A673 (cell line): ENCODE measurements around the gene HBE1. TPM values are rescaled to one million over a fixed set of nuclear protein-coding genes. Genes with fewer than 3 reads are reported as not detected.
"Not testable (repeated sequence)": the region's sequence is repeated elsewhere in the genome, so short reads cannot be mapped to it uniquely, and the experiment has no call there.

Experiments
- Bru-seq: library from RNA; stranded (reverse); fragments of 400-500 nt; gene quantifications from one replicate; lab custom pipeline; 2021; lab: Mats Ljungman, UMichigan
- BruChase-seq, 2 experiments: library from RNA; stranded (reverse); fragments of 400-500 nt; gene quantifications; one replicate each; lab custom pipeline; 2021; lab: Mats Ljungman, UMichigan
- BruUV-seq: library from RNA; stranded (reverse); fragments of 400-500 nt; replicated peaks from 2 replicates; lab custom pipeline; 2021; lab: Mats Ljungman, UMichigan
- CTCF ChIA-PET: fragments of 300-600 bp; sonication (Branson Sonifier 250); formaldehyde crosslinking; loops from one replicate; lab custom pipeline; 2022; ENCODE audit warnings: antibody characterized with exemption; lab: Charles Lee
- POLR2A ChIA-PET: fragments of 300-600 bp; sonication (Branson Sonifier 250); formaldehyde crosslinking; loops from one replicate; lab custom pipeline; 2022; ENCODE audit warnings: antibody characterized with exemption; ENCODE audit not compliant: low non-redundant PET; lab: Charles Lee
- DNase-seq: peaks from one replicate; pipeline ENCODE4 v3.0.0-alpha.2; 2015; ENCODE audit warnings: low spot score
- H3K27ac ChIP-seq: fragments of 200-600 bp; sonication (generic); 2 replicates; pipeline ENCODE4 v1.5.1; 2016; ENCODE audit warnings: mixed run types, low read depth, mild to moderate bottlenecking, mixed read lengths, antibody characterized with exemption, low read length; ENCODE audit not compliant: poor library complexity, severe bottlenecking
- H3K27me3 ChIP-seq: fragments of 200-600 bp; sonication (generic); replicated peaks from 2 replicates; pipeline ENCODE4 v1.6.1; 2017; ENCODE audit warnings: mixed run types, low read depth, mild to moderate bottlenecking, mixed read lengths, antibody characterized with exemption, low read length; ENCODE audit not compliant: insufficient read depth, poor library complexity
- H3K36me3 ChIP-seq: fragments of 200-600 bp; sonication (generic); 2 replicates; pipeline ENCODE4 v1.6.1; 2016; ENCODE audit warnings: mixed run types, mild to moderate bottlenecking, mixed read lengths, antibody characterized with exemption, low read length; ENCODE audit not compliant: insufficient read depth, poor library complexity, severe bottlenecking
- H3K4me1 ChIP-seq: fragments of 200-600 bp; sonication (generic); 2 replicates; pipeline ENCODE4 v1.6.1; 2017; ENCODE audit warnings: mixed run types, mild to moderate bottlenecking, mixed read lengths, antibody characterized with exemption, low read length; ENCODE audit not compliant: insufficient read depth, poor library complexity, severe bottlenecking
- H3K4me3 ChIP-seq: fragments of 200-600 bp; sonication (generic); 2 replicates; pipeline ENCODE4 v1.5.1; 2016; ENCODE audit warnings: low read depth, mixed run types, mild to moderate bottlenecking, mixed read lengths, low read length; ENCODE audit not compliant: poor library complexity, severe bottlenecking
- H3K9me3 ChIP-seq: fragments of 200-600 bp; sonication (generic); 2 replicates; pipeline ENCODE4 v1.6.1; 2016; ENCODE audit warnings: mixed run types, low read depth, mild to moderate bottlenecking, mixed read lengths, antibody characterized with exemption, low read length; ENCODE audit not compliant: poor library complexity, severe bottlenecking
- EZH2 ChIP-seq: fragments of 200-600 bp; sonication (generic); IDR thresholded peaks from 2 replicates; pipeline ENCODE4 v1.6.1; 2017; ENCODE audit warnings: borderline replicate concordance, low read depth, mild to moderate bottlenecking, mixed read lengths, antibody characterized with exemption, low read length; ENCODE audit not compliant: poor library complexity, severe bottlenecking
- intact Hi-C: fragments of 100-400 bp; cut with micrococcal nuclease; formaldehyde crosslinking; loops from one replicate; pipeline ENCODE4 v1.10.0; 2022; ENCODE audit not compliant: unreplicated experiment
- long read RNA-seq: library from polyadenylated mRNA; stranded (forward); transcript quantifications from one replicate; pipeline ENCODE4 v2.0.0, GENCODE V29; 2022
- total RNA-seq: library from RNA; stranded (reverse); gene quantifications from 2 replicates; pipeline ENCODE4 v1.2.3, GENCODE V29; 2021
- TF ChIP-seq, protein P1 (sequence below): fragments of 300-800, 200-600 bp; sonication (generic); conservative IDR thresholded peaks from 2 replicates; pipeline ENCODE4 v1.5.1; 2017; ENCODE audit warnings: low read depth, mild to moderate bottlenecking, antibody characterized with exemption, low read length, moderate library complexity, mixed read lengths

The HBE1 gene
- total RNA-seq (not detected in 2 replicates), Bru-seq, nascent RNA (not detected), BruChase-seq, experiment 1, labeled RNA remaining after a 2-hour chase (not detected), BruChase-seq, experiment 2, labeled RNA remaining after a 6-hour chase (percentile 4 among the genes with signal in this experiment)
- long read RNA-seq = 0 reads

GRCh38 chr11:5269715-5270147 lies at the start of gene HBE1:
TSS of gene HBE1 (minus strand) at chr11:5269945. CDS start at chr11:5269890, 55 bp downstream.
- ChIA-PET POLR2A (no interaction called here), CTCF (no interaction called here)
- Histone ChIP-seq H3K27me3 (no peaks in the 10 kb centered on the region), H3K4me3 (no peak within 1 kb of the TSS), H3K9me3 (no peaks in the 10 kb centered on the region), H3K27ac (no peak within 1 kb of the TSS), H3K4me1 (no peaks in the 10 kb centered on the region), H3K36me3 (no peaks in the 10 kb centered on the region)
- intact Hi-C loops = no loop called here
- no TSS peak for BruUV-seq
- TF ChIP-seq, protein P1, sequence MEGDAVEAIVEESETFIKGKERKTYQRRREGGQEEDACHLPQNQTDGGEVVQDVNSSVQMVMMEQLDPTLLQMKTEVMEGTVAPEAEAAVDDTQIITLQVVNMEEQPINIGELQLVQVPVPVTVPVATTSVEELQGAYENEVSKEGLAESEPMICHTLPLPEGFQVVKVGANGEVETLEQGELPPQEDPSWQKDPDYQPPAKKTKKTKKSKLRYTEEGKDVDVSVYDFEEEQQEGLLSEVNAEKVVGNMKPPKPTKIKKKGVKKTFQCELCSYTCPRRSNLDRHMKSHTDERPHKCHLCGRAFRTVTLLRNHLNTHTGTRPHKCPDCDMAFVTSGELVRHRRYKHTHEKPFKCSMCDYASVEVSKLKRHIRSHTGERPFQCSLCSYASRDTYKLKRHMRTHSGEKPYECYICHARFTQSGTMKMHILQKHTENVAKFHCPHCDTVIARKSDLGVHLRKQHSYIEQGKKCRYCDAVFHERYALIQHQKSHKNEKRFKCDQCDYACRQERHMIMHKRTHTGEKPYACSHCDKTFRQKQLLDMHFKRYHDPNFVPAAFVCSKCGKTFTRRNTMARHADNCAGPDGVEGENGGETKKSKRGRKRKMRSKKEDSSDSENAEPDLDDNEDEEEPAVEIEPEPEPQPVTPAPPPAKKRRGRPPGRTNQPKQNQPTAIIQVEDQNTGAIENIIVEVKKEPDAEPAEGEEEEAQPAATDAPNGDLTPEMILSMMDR = no peak
- no peak for TF ChIP-seq EZH2
- DNase-seq = no peak

DNA sequence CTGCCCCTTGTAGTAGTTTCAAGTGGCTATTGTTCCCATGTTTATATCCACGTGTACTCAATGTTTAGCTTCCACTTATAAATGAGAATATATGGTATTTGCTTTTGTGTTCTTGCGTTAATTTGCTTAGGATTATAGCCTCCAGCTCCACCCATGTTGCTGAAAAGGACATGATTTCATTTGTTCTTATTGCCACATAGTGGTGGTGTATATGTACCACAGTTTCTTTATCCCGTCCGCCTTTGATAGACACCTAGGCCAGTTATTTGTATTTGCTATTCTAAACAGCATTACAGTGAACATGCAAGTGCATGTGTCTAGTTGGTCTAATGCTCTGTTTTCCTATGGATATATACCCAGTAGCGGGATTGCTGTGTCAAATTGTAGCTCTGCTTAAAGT lies 47.5 kb upstream of the HBE1 start:
- H3K27me3 ChIP-seq = no peaks in the 10 kb centered on the region
- peak; percentile 1 for DNase-seq
- no TSS peak for BruUV-seq
- intact Hi-C loops = no loop called here
- no peaks in the 10 kb centered on the region for H3K9me3 ChIP-seq
- H3K36me3 ChIP-seq = no peaks in the 10 kb centered on the region
- ChIA-PET POLR2A (no interaction called here), CTCF (no interaction called here)
- H3K4me3 ChIP-seq = no peak overlapping the region
- H3K27ac ChIP-seq = no peak overlapping the region
- TF ChIP-seq, protein P1 = peak; percentile 24; the same call in 1 of the 2 replicates
- TF ChIP-seq EZH2 = no peak
- H3K4me1 ChIP-seq = no peaks in the 10 kb centered on the region

DNA sequence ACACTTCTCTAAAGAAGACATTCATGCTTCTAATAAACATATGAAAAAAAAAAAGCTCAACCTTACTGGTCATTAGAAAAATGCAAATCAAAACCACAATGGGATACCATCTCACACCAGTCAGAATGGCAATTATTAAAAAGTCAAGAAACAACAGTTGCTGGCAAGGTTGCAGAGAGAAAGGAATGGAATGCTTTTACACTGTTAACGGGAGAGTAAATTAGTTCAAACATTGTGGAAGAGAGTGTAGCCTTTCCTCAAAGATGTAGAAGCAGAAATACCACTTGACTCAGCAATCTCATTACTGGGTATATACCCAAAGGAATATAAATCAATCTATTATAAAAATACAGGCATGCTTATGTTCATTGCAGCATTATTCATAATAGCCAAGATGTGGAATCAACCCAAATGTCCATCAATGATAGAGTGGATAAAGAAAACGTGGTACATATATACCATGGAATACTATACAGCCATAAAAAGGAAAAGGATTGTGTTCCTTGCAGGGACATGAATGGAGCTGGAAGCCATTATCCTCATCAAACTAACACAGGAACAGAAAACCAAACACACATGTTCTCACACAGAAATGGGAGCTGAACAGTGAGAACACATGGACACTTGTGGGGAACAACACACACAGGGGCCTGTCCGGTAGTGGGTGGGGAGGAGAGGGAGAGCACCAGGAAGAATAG lies 43.7 kb upstream of the HBE1 start:
- CTCF ChIA-PET, H3K4me1 ChIP-seq: not testable (repeated sequence)

GRCh38 chr11:5310423-5310822 lies 40.7 kb upstream of the HBE1 start:
- no peaks in the 10 kb centered on the region for H3K4me1 ChIP-seq
- DNase-seq = no peak
- BruUV-seq = no TSS peak
- CTCF ChIA-PET = no interaction called here
- POLR2A ChIA-PET = no interaction called here
- no peak overlapping the region for H3K27ac ChIP-seq
- TF ChIP-seq EZH2 = no peak
- TF ChIP-seq, protein P1 = no peak
- no peaks in the 10 kb centered on the region for H3K27me3 ChIP-seq
- intact Hi-C loops = no loop called here
- H3K4me3 ChIP-seq = no peak overlapping the region
- no peaks in the 10 kb centered on the region for H3K36me3 ChIP-seq
- H3K9me3 ChIP-seq = no peaks in the 10 kb centered on the region

More for the DNA sequence above, 43.7 kb upstream of the HBE1 start:
- H3K9me3 ChIP-seq, H3K4me3 ChIP-seq, POLR2A ChIA-PET, intact Hi-C loops, H3K27ac ChIP-seq, H3K36me3 ChIP-seq, DNase-seq, H3K27me3 ChIP-seq, BruUV-seq: not testable (repeated sequence)
